ENCODE results near the gene PHYH. TPM values are rescaled to one million over a fixed set of nuclear protein-coding genes. Genes with fewer than 3 reads are reported as not detected.

PHYH gene
- total RNA-seq, result 13.9 and 21.5 TPM in 2 replicates

DNA sequence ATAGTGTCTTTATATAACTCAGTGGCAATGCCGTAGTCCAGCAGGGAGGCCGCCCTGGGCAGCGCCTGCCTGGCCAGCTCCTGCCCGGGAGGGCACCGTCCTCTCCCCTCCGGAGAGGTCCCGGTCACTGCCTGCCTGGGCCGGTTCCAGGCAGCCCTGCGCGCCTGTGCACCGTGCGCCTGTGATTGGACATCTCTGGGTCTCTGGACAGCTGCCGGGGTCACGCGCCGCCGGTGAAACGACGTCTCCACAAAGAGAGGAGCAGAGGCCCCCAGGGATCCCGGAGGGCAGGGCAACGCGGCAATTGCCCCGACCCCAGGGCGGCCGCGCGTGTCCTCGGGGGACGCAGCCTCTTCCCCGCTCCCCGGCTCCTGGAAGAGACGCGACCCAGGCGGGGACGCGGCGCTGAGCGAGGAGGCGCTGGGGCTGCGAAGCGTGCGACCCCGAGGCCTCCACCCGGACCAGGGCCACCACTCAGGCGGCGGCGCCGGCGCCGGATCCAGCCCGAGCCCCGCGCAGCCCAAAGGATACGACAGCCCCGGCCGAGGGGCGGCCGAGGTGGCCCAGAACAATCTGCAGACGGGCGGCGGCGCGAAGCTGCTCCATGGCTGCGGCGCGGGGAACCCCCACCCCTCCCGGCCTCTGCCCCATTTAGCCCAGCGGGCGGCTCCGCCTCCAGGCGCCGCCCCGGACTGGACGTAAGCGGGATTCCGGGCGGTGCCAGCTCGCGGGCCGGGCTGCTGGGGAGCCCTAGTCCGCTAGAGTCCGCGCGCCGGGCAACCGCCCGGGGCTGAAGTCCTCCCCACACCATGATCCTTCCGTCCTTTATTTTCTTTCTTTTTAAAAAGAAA is at the start of gene PHYH:
Gene PHYH, minus strand, starts transcription at position 628 of the 851 bp plus-strand sequence. Its CDS starts 22 bp downstream, at position 606.

DNA sequence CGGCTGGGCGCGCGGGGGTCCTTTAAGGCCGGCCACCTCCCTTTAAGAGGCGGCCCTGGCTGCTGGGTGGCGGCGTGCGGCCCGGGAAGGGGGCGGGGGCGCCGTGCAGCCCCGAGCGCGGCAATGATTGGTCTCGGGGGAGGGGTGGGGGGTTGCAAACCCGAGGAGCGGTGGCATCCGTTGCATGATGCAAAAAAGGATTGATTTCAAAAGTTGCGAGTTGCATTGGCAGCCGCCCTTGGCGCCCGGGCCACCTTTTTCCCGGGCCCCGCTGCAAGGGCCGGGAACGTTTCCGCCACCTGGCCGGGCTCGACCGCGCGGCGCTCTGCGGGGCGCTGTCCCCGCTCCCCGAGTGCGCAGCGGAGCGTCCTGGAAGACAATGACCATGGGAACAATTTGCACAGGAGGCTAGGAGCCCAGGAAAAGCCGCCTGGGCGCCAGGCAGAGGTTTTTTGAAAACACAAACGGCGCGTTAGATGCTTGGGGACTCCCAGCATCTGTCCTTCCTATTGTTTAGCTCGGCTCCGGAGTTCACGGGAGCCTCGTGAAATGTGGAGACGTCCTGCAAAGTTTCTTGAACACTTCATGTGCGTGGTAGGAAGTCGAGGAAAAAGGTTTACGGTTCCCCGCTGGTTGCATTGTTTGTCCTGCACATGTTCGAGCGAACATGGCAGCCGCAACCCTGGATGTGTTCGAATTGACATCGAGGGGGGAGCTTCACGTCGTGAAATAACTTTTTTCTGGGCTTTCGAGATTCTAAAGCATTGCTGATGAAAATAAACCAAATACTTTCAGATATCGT is 48.6 kb upstream of the PHYH start, which contains the start of gene SEPHS1:
Gene SEPHS1, minus strand, starts transcription at position 78 of the 802 bp plus-strand sequence. CDS start 3,343 bp downstream, outside the sequence.

DNA sequence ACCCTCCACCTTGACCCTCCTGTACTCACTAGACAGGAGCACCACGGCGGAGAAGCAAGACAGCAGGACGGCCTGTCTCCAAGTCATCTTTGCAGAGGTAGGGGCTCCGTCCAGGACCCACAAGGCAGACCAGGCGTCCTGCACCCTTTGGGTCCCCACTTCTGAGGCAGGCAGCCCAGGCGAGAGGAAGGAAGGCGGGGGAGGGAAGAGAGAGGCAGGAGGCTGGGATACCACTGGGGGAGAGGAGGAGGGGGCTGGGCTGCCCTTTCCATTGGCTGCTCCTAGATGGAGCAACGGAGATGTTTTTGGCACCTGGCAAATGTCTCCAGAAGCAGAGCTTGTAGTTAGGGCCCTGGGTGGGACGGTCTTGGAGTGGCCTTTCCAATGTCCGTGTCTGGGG is 65.7 kb downstream of the PHYH start, which contains the start of gene UCMA:
Gene UCMA, minus strand, starts transcription at position 203 of the 400 bp plus-strand sequence. Its CDS starts 116 bp downstream, at position 87.

Other genes starting within 250 kb of the PHYH start
- gene OPTN, start 199.9 kb downstream of the PHYH start, total RNA-seq, result 107 and 108 TPM in 2 replicates
- 2.0 and 2.5 TPM in 2 replicates for gene MCM10, start 138.5 kb downstream of the PHYH start, total RNA-seq
- gene UCMA, start 65.7 kb downstream of the PHYH start, total RNA-seq, result not detected in 2 replicates
- 24.5 and 26.0 TPM in 2 replicates for gene SEPHS1, start 48.2 kb upstream of the PHYH start, total RNA-seq
- gene BEND7, start 228.9 kb upstream of the PHYH start, total RNA-seq, result 4.0 and 7.6 TPM in 2 replicates